Measurements from ENCODE around the gene NTSR1. TPM values are rescaled to one million over a fixed set of nuclear protein-coding genes. Genes with fewer than 3 reads are reported as not detected.

Gene NTSR1
- polyA plus RNA-seq, 1 donor from 2014 or later, result 0.05 TPM

GRCh38 chr20:62785393-62785792 is 76.8 kb downstream of the NTSR1 start:
- Histone ChIP-seq H3K4me2 (ENCODE audit: low read length) (no peak overlapping the region), H4K20me1 (ENCODE audit: insufficient read depth) (no peaks in the 10 kb centered on the region), H3K9me2 (ENCODE audit: insufficient read depth, low read length) (no peaks in the 10 kb centered on the region), H3K4me3 (ENCODE audit: low read length) (no peak overlapping the region), H3K79me2 (replicated peaks; ENCODE audit: insufficient read depth, low read length) (no peaks in the 10 kb centered on the region), H3K27me3 (ENCODE audit: insufficient read depth, low read depth, low read length) (no peaks in the 10 kb centered on the region), H2AFZ (ENCODE audit: low read depth, low read length) (no peak overlapping the region), H3F3A (ENCODE audit: insufficient read depth, low read length, poor library complexity, severe bottlenecking) (no peaks in the 10 kb centered on the region), H3K27ac (ENCODE audit: low read length) (no peak overlapping the region), H3K9me3 (ENCODE audit: low read length) (no peaks in the 10 kb centered on the region), H3K36me3 (ENCODE audit: insufficient read depth, low read length) (no peaks in the 10 kb centered on the region), H3K9ac (ENCODE audit: low read length) (peak overlapping the region; percentile 36)
- TF ChIP-seq, protein P1, sequence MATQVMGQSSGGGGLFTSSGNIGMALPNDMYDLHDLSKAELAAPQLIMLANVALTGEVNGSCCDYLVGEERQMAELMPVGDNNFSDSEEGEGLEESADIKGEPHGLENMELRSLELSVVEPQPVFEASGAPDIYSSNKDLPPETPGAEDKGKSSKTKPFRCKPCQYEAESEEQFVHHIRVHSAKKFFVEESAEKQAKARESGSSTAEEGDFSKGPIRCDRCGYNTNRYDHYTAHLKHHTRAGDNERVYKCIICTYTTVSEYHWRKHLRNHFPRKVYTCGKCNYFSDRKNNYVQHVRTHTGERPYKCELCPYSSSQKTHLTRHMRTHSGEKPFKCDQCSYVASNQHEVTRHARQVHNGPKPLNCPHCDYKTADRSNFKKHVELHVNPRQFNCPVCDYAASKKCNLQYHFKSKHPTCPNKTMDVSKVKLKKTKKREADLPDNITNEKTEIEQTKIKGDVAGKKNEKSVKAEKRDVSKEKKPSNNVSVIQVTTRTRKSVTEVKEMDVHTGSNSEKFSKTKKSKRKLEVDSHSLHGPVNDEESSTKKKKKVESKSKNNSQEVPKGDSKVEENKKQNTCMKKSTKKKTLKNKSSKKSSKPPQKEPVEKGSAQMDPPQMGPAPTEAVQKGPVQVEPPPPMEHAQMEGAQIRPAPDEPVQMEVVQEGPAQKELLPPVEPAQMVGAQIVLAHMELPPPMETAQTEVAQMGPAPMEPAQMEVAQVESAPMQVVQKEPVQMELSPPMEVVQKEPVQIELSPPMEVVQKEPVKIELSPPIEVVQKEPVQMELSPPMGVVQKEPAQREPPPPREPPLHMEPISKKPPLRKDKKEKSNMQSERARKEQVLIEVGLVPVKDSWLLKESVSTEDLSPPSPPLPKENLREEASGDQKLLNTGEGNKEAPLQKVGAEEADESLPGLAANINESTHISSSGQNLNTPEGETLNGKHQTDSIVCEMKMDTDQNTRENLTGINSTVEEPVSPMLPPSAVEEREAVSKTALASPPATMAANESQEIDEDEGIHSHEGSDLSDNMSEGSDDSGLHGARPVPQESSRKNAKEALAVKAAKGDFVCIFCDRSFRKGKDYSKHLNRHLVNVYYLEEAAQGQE (IDR thresholded peaks at IDR 0.05; ENCODE audit: borderline replicate concordance), result no peak
- TF ChIP-seq TAF1 (IDR thresholded peaks at IDR 0.05; ENCODE audit: low read depth), result no peak
- no peak for TF ChIP-seq SMC3 (conservative IDR thresholded peaks at IDR 0.05; ENCODE audit: poor library complexity)
- no peak for TF ChIP-seq EP300 (conservative IDR thresholded peaks at IDR 0.05; ENCODE audit: poor library complexity, severe bottlenecking)
- TF ChIP-seq MXI1 (conservative IDR thresholded peaks at IDR 0.05; ENCODE audit: poor library complexity, severe bottlenecking), result no peak
- no peak for TF ChIP-seq RAD21 (conservative IDR thresholded peaks at IDR 0.05)
- no peak for TF ChIP-seq EZH2 (IDR thresholded peaks at IDR 0.05; ENCODE audit: borderline replicate concordance, insufficient read depth, low read length, poor library complexity, severe bottlenecking)
- no peak for TF ChIP-seq POLR2AphosphoS5 (IDR thresholded peaks at IDR 0.05)
- TF ChIP-seq, protein P2, sequence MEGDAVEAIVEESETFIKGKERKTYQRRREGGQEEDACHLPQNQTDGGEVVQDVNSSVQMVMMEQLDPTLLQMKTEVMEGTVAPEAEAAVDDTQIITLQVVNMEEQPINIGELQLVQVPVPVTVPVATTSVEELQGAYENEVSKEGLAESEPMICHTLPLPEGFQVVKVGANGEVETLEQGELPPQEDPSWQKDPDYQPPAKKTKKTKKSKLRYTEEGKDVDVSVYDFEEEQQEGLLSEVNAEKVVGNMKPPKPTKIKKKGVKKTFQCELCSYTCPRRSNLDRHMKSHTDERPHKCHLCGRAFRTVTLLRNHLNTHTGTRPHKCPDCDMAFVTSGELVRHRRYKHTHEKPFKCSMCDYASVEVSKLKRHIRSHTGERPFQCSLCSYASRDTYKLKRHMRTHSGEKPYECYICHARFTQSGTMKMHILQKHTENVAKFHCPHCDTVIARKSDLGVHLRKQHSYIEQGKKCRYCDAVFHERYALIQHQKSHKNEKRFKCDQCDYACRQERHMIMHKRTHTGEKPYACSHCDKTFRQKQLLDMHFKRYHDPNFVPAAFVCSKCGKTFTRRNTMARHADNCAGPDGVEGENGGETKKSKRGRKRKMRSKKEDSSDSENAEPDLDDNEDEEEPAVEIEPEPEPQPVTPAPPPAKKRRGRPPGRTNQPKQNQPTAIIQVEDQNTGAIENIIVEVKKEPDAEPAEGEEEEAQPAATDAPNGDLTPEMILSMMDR (IDR thresholded peaks at IDR 0.05; ENCODE audit: poor library complexity, severe bottlenecking), result no peak

- H3K79me2 ChIP-seq (replicated peaks; ENCODE audit: insufficient read depth, low read length), result no peaks in the 10 kb centered on the region
- H2AFZ ChIP-seq (ENCODE audit: low read depth, low read length), result no peak overlapping the region
- no peaks in the 10 kb centered on the region for H3K36me3 ChIP-seq (ENCODE audit: insufficient read depth, low read length)
- no peaks in the 10 kb centered on the region for H3F3A ChIP-seq (ENCODE audit: insufficient read depth, low read length, poor library complexity, severe bottlenecking)
- no peaks in the 10 kb centered on the region for H3K9me2 ChIP-seq (ENCODE audit: insufficient read depth, low read length)
- peak overlapping the region; percentile 1 for H3K27ac ChIP-seq (ENCODE audit: low read length)
- no peaks in the 10 kb centered on the region for H4K20me1 ChIP-seq (ENCODE audit: insufficient read depth)
- H3K9ac ChIP-seq (ENCODE audit: low read length), result peak overlapping the region; percentile 36
- H3K27me3 ChIP-seq (ENCODE audit: insufficient read depth, low read depth, low read length), result no peaks in the 10 kb centered on the region
- no peak overlapping the region for H3K4me2 ChIP-seq (ENCODE audit: low read length)
- no peak overlapping the region for H3K4me3 ChIP-seq (ENCODE audit: low read length)
- no peaks in the 10 kb centered on the region for H3K9me3 ChIP-seq (ENCODE audit: low read length)
- TF ChIP-seq EP300 (conservative IDR thresholded peaks at IDR 0.05; ENCODE audit: poor library complexity, severe bottlenecking), result no peak
- TF ChIP-seq, protein P2 (IDR thresholded peaks at IDR 0.05; ENCODE audit: poor library complexity, severe bottlenecking), result no peak
- no peak for TF ChIP-seq TAF1 (IDR thresholded peaks at IDR 0.05; ENCODE audit: low read depth)
- TF ChIP-seq EZH2 (IDR thresholded peaks at IDR 0.05; ENCODE audit: borderline replicate concordance, insufficient read depth, low read length, poor library complexity, severe bottlenecking), result no peak
- TF ChIP-seq POLR2AphosphoS5 (IDR thresholded peaks at IDR 0.05), result no peak
- TF ChIP-seq SMC3 (conservative IDR thresholded peaks at IDR 0.05; ENCODE audit: poor library complexity), result no peak
- TF ChIP-seq MXI1 (conservative IDR thresholded peaks at IDR 0.05; ENCODE audit: poor library complexity, severe bottlenecking), result no peak
- TF ChIP-seq, protein P1 (IDR thresholded peaks at IDR 0.05; ENCODE audit: borderline replicate concordance), result no peak
- TF ChIP-seq RAD21 (conservative IDR thresholded peaks at IDR 0.05), result no peak
Measured at GRCh38 chr20:62786157-62786556, 77.5 kb downstream of the NTSR1 start.

Measured in neural cell (in vitro differentiated cells).